HG03565 (cell line): ENCODE measurements around the gene UNC13C.

Source experiments
- ATAC-seq: cut with Tn5 transposase; IDR thresholded peaks from one replicate; pipeline ENCODE4 v1.9.1; 2021; ENCODE audit warnings: mild to moderate bottlenecking, moderate library complexity; ENCODE audit not compliant: unreplicated experiment

Gene UNC13C

GRCh38 chr15:54017251-54017650, 39.0 kb downstream of the UNC13C start:
- no peak for ATAC-seq

DNA sequence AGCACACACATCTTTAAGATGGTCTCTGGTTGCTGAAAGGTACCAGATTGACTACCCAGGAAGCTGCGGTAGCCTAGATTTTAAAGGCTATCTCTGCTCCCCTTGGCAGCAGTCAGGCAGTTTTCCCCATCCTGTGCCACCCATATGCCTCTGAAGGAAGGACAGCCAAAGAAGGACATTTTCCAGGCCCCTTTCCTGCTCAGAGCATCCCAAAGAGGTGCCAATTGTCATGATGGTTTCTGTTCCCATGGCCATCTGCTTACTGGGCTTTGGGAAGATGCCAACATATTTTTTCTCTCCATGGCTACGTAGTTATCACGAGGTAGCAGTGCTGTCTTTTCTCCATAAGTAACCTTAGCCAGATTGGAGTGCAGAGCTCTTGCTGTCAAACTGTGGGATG, 39.7 kb downstream of the UNC13C start:
- ATAC-seq = no peak

DNA sequence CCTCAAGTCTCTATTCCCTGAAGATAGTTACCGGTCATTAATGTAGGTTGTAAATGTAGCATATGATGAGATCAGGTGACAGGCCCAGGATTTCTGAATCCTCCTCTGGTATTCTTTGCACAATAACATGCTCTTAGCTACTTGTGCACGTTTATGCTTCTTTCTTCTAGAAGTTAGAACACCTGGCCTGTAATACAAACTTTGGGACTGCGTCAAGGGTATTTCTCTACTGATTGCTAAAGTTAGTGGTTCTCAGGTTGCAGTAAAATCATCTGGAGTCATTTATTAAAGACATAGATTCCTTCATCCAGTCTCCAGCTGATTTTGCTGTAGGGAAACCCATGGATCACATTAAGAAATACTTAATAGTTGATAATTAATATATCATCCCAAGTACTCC, 48.0 kb downstream of the UNC13C start:
- ATAC-seq = no peak

GRCh38 chr15:54026891-54027290, 48.6 kb downstream of the UNC13C start:
- ATAC-seq = no peak

- no peak for ATAC-seq
Measured at GRCh38 chr15:54029081-54029480, 50.8 kb downstream of the UNC13C start.

DNA sequence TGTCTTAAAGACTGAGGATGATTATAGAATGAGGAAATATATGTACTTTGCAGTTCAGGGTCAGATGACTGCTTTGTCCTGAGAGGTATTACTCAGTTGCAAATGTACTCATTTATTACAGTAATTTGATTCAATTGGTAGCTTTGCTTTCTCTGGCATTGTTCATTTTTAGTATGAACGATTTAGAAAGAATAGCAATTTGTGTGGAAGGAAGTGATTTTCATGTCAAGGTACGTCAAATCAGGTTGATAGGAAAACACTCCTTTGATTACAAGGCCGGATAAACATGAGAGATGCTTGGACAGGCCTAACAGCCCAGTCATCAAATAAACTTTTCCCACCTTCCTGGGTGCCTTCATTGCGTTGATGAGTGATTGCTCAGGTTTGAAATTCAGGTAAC, 53.8 kb downstream of the UNC13C start:
- no peak for ATAC-seq

- ATAC-seq = no peak
Measured at GRCh38 chr15:54033356-54033860, 55.2 kb downstream of the UNC13C start.

- ATAC-seq = no peak
Measured at GRCh38 chr15:54033869-54034458, 55.7 kb downstream of the UNC13C start.

DNA sequence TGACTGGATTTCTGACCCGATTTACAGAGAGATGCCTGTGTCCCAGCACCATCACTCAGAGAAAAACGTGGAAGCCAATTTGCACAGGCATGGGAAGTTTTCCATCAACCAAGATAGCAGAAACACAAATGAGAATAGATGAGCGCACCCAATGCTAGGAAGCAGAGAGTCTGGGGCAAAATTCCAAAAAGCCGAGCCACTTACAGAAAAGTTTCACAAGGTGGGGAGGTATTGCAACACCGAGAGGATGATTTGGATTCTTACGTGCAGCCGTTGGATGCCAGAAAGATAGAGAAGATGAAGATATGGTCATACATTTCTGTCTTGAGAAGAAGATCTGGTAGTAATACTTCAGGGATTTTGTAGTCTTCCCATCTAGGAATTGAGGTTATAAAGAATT, 57.4 kb downstream of the UNC13C start:
- no peak for ATAC-seq

DNA sequence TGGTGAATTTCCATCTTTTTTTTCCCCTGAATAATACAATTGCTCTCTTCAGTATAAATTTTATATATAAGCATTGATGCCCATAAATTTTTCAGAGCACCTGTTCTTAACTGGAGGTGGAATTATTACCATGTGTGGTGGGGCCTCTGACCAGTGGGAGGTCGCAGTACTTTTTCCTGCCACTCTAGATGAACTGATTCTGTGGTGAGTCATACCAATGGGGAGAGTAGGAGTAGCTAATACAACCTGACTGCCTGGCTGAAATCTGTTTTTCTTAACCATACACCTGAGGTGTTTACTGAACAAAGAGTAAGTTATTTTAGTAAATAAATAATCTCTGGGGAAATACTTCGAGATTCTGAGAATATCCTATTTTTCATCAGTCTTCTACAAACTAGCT, 67.2 kb downstream of the UNC13C start:
- ATAC-seq = no peak

GRCh38 chr15:54046093-54046492, 67.9 kb downstream of the UNC13C start:
- ATAC-seq = no peak

DNA sequence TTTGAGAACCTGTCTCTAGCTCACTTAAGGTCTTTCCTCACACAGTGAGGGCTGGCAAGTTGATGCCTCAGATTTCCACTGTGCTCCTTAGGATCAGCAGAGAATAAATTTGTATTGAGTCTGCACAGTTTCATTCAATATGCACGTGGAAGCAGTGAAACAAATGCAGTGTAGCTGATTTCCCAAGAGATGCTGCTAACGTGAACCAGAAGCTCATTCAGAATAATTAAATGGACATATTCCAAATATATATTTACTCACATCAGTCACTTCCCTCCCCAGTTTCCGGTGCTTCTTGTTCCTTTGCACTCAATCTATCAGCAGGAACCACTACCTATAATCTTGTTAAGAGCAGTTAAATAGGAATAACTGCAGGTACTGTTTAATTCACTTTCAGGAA, 86.1 kb downstream of the UNC13C start:
- no peak for ATAC-seq

- no peak for ATAC-seq
Measured at GRCh38 chr15:54066403-54066802, 88.2 kb downstream of the UNC13C start.

- ATAC-seq = no peak
Measured at GRCh38 chr15:54082836-54083492, 104.7 kb downstream of the UNC13C start.

GRCh38 chr15:54083501-54083900, 105.3 kb downstream of the UNC13C start:
- no peak for ATAC-seq

DNA sequence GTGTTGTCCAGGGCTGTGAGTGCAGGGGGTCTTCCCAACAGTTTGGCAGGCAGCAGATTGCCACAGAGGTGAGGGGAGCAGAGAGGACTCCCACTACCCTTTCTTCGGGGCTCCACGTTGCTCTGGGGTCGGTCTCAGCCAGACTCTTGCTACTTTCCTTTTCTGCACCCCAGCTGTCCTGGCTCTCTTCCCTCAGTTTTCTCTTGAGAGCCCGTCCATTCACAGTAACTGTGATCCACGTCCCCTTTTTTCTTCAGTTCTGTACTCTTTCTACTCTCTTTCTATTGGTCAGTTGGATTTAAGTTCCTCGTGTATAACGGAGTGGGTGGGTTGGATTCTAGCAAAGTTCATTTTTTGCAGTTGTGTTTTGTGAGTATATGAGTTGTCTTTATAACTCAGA, 105.8 kb downstream of the UNC13C start:
- no peak for ATAC-seq

DNA sequence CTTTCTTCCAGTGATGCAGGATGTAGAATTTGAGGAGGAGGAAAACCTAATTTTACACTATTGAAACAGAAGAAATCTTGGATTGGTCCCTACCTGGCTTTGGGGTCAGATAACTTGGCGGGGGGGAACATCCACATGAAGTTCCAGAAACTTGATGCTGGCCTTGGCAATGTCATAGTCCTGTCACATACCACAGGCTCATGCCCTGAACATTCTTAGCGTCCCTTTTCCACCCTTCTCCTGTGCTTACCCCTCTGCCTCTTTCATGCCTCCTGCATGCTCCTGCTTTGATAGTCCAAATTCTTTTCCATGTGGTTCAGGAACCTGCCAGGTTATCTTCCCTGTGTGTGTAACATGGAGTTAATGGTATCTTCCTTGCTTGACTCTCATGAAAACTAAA, 110.6 kb downstream of the UNC13C start:
- no peak for ATAC-seq

- ATAC-seq = no peak
Measured at GRCh38 chr15:54089776-54090175, 111.5 kb downstream of the UNC13C start.

DNA sequence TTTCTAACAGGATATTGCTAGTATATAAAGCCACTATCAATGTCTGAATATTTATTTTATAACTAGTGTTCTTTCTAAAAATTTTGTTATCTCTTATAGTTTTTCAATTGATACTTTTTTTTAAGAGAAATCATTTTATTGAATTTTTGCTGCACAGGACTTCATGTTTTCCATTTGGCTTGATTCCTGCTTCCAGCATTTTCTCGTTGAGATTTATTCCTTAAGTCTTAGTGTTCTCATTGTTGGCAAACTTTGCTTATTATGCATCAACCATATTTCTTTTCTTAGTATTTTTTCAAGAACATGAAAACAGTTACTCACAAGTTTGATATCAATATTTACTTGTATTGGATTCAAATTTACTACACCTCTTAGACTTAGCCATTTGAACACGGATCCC, 113.4 kb downstream of the UNC13C start:
- no peak for ATAC-seq

DNA sequence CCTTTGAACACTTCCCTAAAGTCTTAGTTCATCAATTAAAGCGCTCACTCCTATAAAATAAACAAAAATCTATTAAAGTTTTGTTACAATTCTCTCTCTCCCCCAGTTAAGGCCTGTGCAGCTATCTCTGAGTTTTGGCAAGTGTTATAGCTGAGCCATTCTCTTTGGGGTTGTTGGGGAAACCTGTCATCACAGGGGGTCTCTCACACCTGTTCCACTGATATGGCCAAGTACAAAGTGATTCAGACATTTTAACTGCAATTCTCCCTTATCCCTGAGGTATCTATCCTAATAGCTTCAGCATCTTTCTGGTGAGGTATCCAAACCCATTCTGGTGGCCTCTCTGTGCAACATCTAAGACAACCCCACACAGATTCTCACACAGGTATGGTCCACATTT, 116.4 kb downstream of the UNC13C start:
- ATAC-seq = no peak

DNA sequence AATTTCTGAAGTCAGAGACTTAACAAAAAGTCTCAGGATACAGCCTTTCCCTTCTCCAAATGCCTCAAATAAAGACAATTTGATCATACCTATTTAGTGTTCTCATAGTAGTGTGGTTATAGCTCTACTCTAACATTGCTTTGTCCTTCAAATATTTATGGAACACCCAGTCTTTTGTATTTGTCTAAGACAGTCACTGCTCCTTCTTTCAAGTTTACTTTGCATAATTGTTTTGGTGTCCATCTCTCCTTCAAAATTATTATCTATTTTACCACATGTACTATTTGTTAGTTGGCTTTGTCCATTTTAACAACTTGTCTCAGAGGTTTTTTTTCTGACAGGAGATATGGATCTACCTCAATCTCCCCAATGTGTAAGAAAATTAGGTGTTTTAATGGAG, 118.8 kb downstream of the UNC13C start:
- ATAC-seq = no peak

- ATAC-seq = no peak
Measured at GRCh38 chr15:54099010-54099409, 120.8 kb downstream of the UNC13C start.
